Bronchus fibroblast of lung (primary cell): ENCODE measurements around the gene FUT2. TPM values are rescaled to one million over a fixed set of nuclear protein-coding genes. Genes with fewer than 3 reads are reported as not detected.

ENCODE experiments used
- total RNA-seq: library from RNA; depleted of rRNA; stranded (reverse); fragments of >200 nt; gene quantifications from 2 replicates; pipeline ENCODE4 v1.2.3, GENCODE V29; 2015

FUT2 gene
- total RNA-seq: not detected in 2 replicates

DNA sequence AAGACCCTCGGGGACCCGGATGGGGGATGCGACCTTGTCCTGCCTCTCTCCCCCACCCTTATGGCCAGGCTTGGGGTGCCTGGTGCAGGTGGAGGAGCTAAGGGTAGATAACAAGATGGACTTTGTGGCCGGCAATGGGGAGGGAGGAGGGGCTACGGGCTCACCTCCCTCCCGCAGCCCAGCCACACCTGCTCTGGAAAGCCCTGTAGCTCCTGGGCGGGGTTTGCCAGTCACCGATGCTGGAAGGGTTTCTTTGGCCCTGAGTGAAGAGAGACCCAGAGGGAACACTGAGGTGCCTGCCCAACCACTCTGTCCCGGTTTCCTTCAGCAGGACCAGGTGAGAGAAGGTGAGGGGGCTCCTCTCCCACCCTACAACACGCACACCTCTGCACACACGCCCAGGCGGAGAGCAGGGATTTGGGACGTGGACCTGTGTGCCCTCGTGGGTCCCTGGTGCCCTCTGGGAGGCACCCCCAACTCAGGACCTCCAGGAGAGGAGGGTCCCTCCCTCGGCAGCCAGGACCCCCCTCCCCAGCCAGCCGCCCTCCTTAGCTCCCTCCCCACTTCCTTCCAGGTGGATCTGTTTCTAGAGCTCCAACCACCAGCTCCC is at the start of gene FUT2:
TSS of gene FUT2 (plus strand) at position 229 of the 610 bp plus-strand sequence. CDS start 6,986 bp downstream, outside the sequence.

GRCh38 chr19:48646001-48646721 is 49.6 kb upstream of the FUT2 start, which contains the start of gene CA11:
CA11 (minus strand) TSS chr19:48646187; CDS start chr19:48645632, 555 bp downstream.

GRCh38 chr19:48672994-48673393 is 22.8 kb upstream of the FUT2 start, which contains the start of gene NTN5:
NTN5 (minus strand) TSS chr19:48673017; CDS start chr19:48670986, 2,031 bp downstream.

DNA sequence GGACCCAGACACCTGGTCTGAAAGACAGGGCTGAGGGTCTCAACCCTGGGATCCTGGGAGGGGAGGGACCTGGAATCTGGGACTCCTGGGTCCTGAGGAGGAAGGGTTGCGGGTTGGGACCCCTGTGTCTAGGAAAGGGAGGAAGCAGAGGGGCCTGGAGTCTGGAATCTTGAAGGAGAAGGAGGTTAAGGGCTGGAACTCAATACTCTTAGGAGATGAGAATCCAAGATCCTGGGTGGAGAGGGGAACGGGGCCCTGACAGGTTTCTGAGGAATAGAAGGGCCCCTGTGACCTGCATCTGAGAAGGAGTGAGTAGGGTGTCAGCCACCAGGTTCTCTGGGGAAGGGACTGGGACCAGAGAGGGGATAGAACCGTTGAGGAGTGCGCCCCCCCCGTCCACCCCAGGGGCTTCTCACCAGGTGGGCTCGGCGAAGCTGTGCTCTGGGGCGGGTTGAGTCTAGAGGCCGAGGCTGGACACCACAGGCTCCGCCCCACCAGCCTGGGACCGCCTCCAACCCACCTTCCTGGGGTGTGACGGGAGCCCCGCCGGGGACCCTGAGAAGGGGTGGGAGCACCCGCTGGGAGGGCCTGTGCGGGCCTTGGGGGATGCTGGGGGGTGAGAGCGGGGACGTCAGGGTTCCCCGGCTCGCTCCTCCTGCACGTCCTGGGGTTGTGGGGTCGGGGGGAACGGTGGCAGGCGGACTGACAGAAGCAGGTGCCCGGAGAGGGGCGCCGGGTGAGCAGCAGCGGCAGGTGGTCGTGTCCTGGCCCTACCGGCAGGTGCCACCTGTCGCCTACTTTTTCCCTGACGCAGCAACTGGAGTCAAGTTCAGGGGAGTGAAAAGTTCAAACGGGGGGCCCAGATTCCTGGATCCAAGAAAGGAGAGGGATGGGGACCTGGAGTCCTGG is 23.7 kb downstream of the FUT2 start, which contains the start of gene MAMSTR:
TSS of gene MAMSTR (minus strand) at position 463 of the 909 bp plus-strand sequence. CDS start 694 bp downstream, outside the sequence.

DNA sequence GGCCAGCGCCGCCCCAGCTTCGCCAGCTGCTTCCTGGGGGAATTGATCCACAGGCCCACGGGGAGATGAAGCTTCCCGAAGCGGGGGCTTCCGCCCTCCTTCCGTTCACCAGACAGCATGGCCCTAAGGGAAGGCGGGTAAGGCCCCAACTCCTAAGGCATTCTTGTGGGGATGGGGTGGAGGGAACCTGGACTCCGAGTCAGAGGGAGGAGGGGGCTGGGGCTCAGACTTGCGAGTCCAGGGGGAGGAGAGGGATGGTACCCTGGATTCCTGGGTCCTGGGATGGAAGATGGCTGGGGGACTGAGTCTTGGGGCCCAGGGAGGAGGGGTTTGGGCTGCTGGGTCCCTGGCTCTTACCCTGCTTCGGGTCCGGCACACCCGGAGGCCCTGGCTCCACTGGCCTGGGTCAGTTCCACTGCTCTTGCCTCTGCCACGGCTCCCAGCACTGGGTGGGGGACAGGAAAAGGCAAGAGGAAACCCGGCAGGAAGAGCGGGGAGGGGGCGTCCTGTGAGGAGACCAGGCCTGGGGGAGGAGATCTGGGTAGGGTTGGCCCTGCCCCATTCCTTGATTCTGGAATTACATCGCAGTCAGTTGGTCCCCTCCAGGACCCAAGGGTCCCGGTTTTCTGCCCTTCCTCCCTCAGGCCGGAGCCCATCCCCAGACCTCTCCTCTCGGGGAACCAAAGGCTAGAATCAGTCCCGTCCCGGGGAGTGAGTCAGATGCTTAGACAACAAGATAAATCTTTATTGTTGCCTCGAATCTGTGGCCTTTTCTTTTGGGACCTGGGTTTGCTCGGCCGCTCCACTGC is 44.6 kb downstream of the FUT2 start, which contains the start of gene RASIP1:
TSS of gene RASIP1 (minus strand) at position 447 of the 809 bp plus-strand sequence. CDS start at position 119, 328 bp downstream.

GRCh38 chr19:48746738-48747575 is 51.2 kb downstream of the FUT2 start, which contains the start of gene IZUMO1:
IZUMO1 (minus strand) TSS chr19:48746909; CDS start chr19:48745859, 1,050 bp downstream.

GRCh38 chr19:48752496-48753365 is 57.0 kb downstream of the FUT2 start, which contains the start of gene FUT1:
FUT1 (minus strand) TSS chr19:48752641; CDS start chr19:48751281, 1,360 bp downstream.

DNA sequence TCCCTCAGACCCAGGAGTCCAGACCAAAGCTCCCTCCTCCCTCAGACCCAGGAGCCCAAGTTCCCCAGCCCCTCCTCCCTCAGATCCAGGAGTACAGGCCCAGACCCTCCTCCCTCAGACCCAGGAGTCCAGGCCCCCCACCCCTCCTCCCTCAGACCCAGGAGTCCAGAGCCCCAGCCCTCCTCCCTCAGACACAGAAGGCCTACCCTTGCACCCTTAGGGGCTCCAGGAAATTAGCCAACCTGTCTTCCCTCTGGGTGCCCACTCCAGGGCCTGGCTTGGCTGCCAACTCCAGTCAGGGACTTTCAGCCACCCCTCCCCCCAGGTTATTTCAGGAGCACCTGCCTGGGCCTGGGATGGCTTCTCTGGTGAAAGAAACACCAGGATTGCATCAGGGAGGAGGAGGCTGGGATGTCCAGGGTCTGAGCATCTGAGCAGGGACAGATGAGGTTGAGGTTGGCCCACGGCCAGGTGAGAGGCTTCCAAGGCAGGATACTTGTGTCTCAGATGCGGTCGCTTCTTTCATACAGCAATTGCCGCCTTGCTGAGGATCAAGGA is 59.4 kb downstream of the FUT2 start, which contains the start of gene FGF21:
TSS of gene FGF21 (plus strand) at position 441 of the 558 bp plus-strand sequence. CDS start 713 bp downstream, outside the sequence.

Other genes starting within 250 kb of the FUT2 start
- gene GRWD1, start 250.0 kb upstream of the FUT2 start, total RNA-seq: 31.4 and 34.0 TPM in 2 replicates
- gene KCNJ14, start 240.4 kb upstream of the FUT2 start, total RNA-seq: 0.15 and 0.50 TPM in 2 replicates
- 40.6 and 47.9 TPM in 2 replicates for gene CYTH2, start 226.6 kb upstream of the FUT2 start, total RNA-seq
- under 0.01 and 0.17 TPM in 2 replicates for gene LMTK3, start 184.1 kb upstream of the FUT2 start, total RNA-seq
- 0.15 TPM in 1 of 2 replicates, not detected in the other for gene SULT2B1, start 143.8 kb upstream of the FUT2 start, total RNA-seq
- not detected in 2 replicates for gene SPACA4, start 89.2 kb upstream of the FUT2 start, total RNA-seq
- gene FAM83E, start 80.9 kb upstream of the FUT2 start, total RNA-seq: 0.45 and 0.50 TPM in 2 replicates
- 3,186 and 3,485 TPM in 2 replicates for gene RPL18, start 76.8 kb upstream of the FUT2 start, total RNA-seq
- gene SPHK2, start 76.5 kb upstream of the FUT2 start, total RNA-seq: 12.2 and 12.9 TPM in 2 replicates
- 4.2 and 4.5 TPM in 2 replicates for gene DBP, start 58.6 kb upstream of the FUT2 start, total RNA-seq
- 0.74 and 0.84 TPM in 2 replicates for gene CA11, start 49.8 kb upstream of the FUT2 start, total RNA-seq
- 0.34 TPM in 1 of 2 replicates, not detected in the other for gene NTN5, start 23.0 kb upstream of the FUT2 start, total RNA-seq
- gene MAMSTR, start 23.8 kb downstream of the FUT2 start, total RNA-seq: 5.0 and 5.2 TPM in 2 replicates
- 8.3 and 8.7 TPM in 2 replicates for gene RASIP1, start 44.6 kb downstream of the FUT2 start, total RNA-seq
- gene IZUMO1, start 50.9 kb downstream of the FUT2 start, total RNA-seq: under 0.01 TPM in 1 of 2 replicates, not detected in the other
- 0.15 and 0.17 TPM in 2 replicates for gene FUT1, start 56.7 kb downstream of the FUT2 start, total RNA-seq
- not detected in 2 replicates for gene FGF21, start 59.6 kb downstream of the FUT2 start, total RNA-seq
- gene BCAT2, start 115.1 kb downstream of the FUT2 start, total RNA-seq: 61.5 and 67.0 TPM in 2 replicates
- 2.7 and 6.5 TPM in 2 replicates for gene HSD17B14, start 140.5 kb downstream of the FUT2 start, total RNA-seq
- gene PLEKHA4, start 172.6 kb downstream of the FUT2 start, total RNA-seq: 11.4 and 20.1 TPM in 2 replicates
- 23.3 and 33.8 TPM in 2 replicates for gene PPP1R15A, start 176.4 kb downstream of the FUT2 start, total RNA-seq
- 0.17 and 0.45 TPM in 2 replicates for gene TULP2, start 202.8 kb downstream of the FUT2 start, total RNA-seq
- gene NUCB1, start 204.3 kb downstream of the FUT2 start, total RNA-seq: 166 and 176 TPM in 2 replicates
- not detected in 2 replicates for gene DHDH, start 237.7 kb downstream of the FUT2 start, total RNA-seq